Measurements from ENCODE around the gene MUC20. TPM values are rescaled to one million over a fixed set of nuclear protein-coding genes. Genes with fewer than 3 reads are reported as not detected.
A peak's percentile ranks its signal among the peaks of the same experiment; 100 is the strongest.

The MUC20 gene
- total and polyA plus RNA-seq, 4 donors = 2.6 to 28.3 (median 7.9) TPM

DNA sequence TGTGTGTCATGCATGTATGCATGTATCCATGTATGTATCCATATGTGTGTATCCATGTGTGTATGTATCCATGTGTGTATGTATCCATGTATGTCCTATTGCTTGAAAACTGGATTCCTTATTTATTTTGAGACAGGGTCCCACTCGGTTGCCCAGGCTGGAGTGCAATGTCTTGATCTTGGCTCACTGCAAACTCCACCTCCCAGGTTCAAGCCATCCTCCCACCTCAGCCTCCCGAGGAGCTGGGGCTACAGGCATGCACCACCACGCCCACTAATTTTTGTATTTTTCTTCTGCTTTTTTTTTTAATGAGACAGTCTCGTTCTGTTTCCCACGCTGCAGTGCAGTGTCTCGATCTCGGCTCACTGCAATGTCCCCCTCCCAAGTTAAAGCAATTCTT is 34.1 kb downstream of the MUC20 start:
- Histone ChIP-seq H3K36me3 (ENCODE audit: control insufficient read depth, insufficient read depth, low read length) (no peaks in the 10 kb centered on the region), H3K27ac (ENCODE audit: low read depth, low read length) (no peak overlapping the region), H3K9me3 (ENCODE audit: control insufficient read depth, insufficient read depth, low read length) (no peaks in the 10 kb centered on the region), H3K4me3 (ENCODE audit: low read depth, low read length) (no peak overlapping the region), H3K4me1 (ENCODE audit: control insufficient read depth, insufficient read depth, low read length) (peaks cover 26% of the 10 kb centered on the region), H3K27me3 (ENCODE audit: control insufficient read depth, insufficient read depth, low read length) (peaks cover 3% of the 10 kb centered on the region)
- 95% methylated on average over 6 of the region's 7 CpGs for WGBS (ENCODE audit: insufficient coverage)
- DNase-seq (ENCODE audit: low read depth in 4 of 6, low spot score in 6 of 6) = no peak

DNA sequence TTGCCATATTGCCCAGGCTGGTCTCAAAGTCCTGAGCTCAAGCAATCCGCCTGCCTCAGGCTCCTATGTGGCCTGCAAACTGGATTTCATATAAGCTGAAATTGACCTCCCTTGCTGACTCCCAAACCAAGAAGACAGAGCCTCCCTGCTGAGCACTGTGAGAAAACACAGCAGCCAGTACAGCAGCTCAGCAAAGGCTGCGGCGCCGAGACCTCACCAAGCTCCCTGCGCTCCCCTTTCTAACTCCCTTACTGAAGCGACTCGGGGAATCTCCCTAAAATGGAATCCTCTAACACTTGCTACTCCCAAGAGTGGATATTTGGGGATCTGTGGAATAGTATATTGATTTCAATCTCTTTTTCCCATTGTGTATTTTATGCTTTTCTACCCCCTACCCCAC is 34.6 kb downstream of the MUC20 start:
- H3K9me3 ChIP-seq (ENCODE audit: control insufficient read depth, insufficient read depth, low read length) = no peaks in the 10 kb centered on the region
- no peak overlapping the region for H3K4me3 ChIP-seq (ENCODE audit: low read depth, low read length)
- 93% methylated on average over 1 of the region's 7 CpGs for WGBS (ENCODE audit: insufficient coverage)
- peaks cover 26% of the 10 kb centered on the region for H3K4me1 ChIP-seq (ENCODE audit: control insufficient read depth, insufficient read depth, low read length)
- H3K27ac ChIP-seq (ENCODE audit: low read depth, low read length) = no peak overlapping the region
- peaks cover 3% of the 10 kb centered on the region for H3K27me3 ChIP-seq (ENCODE audit: control insufficient read depth, insufficient read depth, low read length)
- no peaks in the 10 kb centered on the region for H3K36me3 ChIP-seq (ENCODE audit: control insufficient read depth, insufficient read depth, low read length)
- DNase-seq (ENCODE audit: low read depth in 4 of 6, low spot score in 6 of 6) = peak in 1 of 6 donors; percentile 19

DNA sequence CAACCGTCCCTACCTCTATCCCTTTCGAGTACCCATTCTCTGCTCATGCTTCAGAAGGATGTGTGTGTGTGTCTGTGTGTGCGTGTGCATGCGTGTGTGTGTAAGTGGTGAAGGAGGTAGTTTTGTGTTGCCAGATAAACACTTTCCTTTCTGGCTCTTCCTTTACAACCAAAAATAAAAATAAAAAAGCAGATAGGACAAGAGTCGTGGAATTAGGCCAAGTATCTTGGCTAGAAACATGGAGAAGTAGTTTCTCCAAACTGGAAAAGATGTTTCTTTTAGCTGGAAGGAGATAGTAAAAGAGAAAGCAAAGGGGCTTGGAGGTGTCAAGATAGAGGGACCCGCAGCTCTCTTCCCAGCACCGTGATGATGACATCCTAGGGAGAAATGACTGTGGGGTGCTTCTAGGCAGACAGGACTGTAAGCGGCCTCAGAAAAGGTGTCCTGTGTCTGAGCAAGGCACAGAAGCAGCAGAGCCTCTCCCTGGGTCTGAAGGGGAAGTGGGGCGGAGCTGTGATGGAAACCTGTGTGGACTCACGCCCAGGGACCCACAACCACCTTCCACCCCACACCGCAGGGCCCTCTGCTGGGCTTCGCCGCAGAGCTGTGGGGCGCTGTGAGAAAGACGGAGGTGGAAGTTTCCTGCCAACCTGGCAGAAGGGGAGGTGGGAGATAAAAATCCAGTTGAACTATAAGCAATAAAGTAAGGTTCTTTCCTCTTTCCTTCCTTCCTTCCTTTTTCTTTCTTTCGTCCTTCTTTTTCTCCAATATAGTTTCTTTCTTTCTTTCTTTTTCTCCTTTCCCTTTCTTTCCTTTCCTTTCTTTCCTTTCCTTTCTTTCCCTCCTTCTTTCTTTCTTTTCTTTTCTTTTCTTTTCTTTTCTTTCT is 35.3 kb downstream of the MUC20 start:
- Histone ChIP-seq H3K9me3 (ENCODE audit: control insufficient read depth, insufficient read depth, low read length) (no peaks in the 10 kb centered on the region), H3K27me3 (ENCODE audit: control insufficient read depth, insufficient read depth, low read length) (peaks cover 5% of the 10 kb centered on the region), H3K4me3 (ENCODE audit: low read depth, low read length) (no peak overlapping the region), H3K36me3 (ENCODE audit: control insufficient read depth, insufficient read depth, low read length) (no peaks in the 10 kb centered on the region), H3K4me1 (ENCODE audit: control insufficient read depth, insufficient read depth, low read length) (peaks cover 31% of the 10 kb centered on the region), H3K27ac (ENCODE audit: low read depth, low read length) (no peak overlapping the region)
- 80% methylated on average over 3 of the region's 16 CpGs for WGBS (ENCODE audit: insufficient coverage)
- peak in 1 of 6 donors; percentile 55 for DNase-seq (ENCODE audit: low read depth in 4 of 6, low spot score in 6 of 6)

DNA sequence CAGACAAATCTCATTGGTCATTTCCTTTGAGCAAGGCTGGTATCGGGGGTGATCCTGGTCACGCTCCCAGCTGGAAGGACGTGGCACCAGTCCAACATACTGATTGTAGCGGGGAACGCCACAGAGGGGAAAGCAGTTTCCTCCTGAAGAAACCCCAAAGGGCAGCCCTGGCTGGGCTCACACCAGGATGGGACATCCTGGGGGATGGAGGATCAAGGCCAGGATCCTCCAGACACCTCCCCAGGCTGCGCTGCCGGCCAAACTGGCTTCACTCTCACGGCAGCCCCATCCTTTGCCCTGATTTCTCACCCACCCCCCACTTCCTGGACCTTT is 36.6 kb downstream of the MUC20 start:
- Histone ChIP-seq H3K9me3 (ENCODE audit: control insufficient read depth, insufficient read depth, low read length) (no peaks in the 10 kb centered on the region), H3K27ac (ENCODE audit: low read depth, low read length) (no peak overlapping the region), H3K4me1 (ENCODE audit: control insufficient read depth, insufficient read depth, low read length) (peaks cover 40% of the 10 kb centered on the region), H3K36me3 (ENCODE audit: control insufficient read depth, insufficient read depth, low read length) (no peaks in the 10 kb centered on the region), H3K4me3 (ENCODE audit: low read depth, low read length) (no peak overlapping the region), H3K27me3 (ENCODE audit: control insufficient read depth, insufficient read depth, low read length) (peaks cover 11% of the 10 kb centered on the region)
- DNase-seq (ENCODE audit: low read depth in 4 of 6, low spot score in 6 of 6) = no peak
- WGBS (ENCODE audit: insufficient coverage) = 22% methylated on average over 6 of the region's 8 CpGs

DNA sequence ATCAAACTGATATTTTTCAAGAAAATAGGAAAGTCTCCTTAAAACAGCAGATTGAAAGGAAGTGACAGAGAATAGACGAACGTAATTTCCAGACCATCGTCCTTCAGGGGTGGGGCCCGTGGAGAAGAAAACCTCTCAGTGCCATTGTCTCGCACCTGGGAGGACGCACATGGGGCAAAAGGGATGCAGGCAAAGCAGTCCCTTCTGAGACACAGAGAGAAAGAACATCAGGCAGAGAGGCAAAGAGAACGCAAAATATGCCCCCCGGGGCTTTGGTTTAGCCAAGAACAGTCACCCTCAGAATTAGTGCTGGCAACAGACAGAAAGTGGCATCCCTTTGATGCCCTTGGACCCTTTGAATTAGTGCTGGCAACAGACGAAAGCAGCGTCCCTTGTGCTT is 37.0 kb downstream of the MUC20 start:
- Histone ChIP-seq H3K4me1 (ENCODE audit: control insufficient read depth, insufficient read depth, low read length) (peaks cover 40% of the 10 kb centered on the region), H3K27me3 (ENCODE audit: control insufficient read depth, insufficient read depth, low read length) (peaks cover 13% of the 10 kb centered on the region), H3K9me3 (ENCODE audit: control insufficient read depth, insufficient read depth, low read length) (no peaks in the 10 kb centered on the region), H3K4me3 (ENCODE audit: low read depth, low read length) (no peak overlapping the region), H3K27ac (ENCODE audit: low read depth, low read length) (no peak overlapping the region), H3K36me3 (ENCODE audit: control insufficient read depth, insufficient read depth, low read length) (no peaks in the 10 kb centered on the region)
- peak in 1 of 6 donors; percentile 9 for DNase-seq (ENCODE audit: low read depth in 4 of 6, low spot score in 6 of 6)
- 44% methylated on average over 10 of the region's 10 CpGs for WGBS (ENCODE audit: insufficient coverage)

DNA sequence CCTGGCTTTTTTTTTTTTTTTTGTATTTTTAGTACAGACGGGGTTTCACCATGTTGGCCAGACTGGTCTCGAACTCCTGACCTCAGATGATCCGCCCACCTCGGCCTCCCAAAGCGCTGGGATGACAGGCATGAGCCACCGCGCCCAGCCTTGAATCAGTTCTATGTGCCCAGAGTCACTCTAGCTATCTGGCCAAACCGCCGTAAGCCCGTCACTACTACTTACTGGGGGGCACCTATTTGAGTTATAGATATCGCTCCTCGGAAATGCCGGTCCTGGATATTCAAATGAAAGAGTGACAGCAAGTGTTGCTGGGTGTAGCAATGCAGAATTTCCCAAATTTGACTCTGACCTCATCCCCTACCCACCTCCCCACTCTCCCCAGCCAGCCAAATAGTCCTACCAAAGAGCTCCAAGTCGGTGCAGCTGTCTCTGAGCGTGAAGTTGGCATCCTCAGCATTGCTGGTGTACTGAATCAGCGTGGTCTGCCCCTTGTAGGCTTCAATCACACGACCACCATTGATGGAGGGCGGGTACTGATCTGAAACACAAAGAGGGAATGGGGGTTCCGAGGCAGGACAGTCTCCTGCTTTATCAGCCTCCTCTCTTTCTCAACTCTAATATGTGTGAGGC is 38.1 kb downstream of the MUC20 start:
- H3K36me3 ChIP-seq (ENCODE audit: control insufficient read depth, insufficient read depth, low read length) = no peaks in the 10 kb centered on the region
- no peak overlapping the region for H3K27ac ChIP-seq (ENCODE audit: low read depth, low read length)
- H3K4me1 ChIP-seq (ENCODE audit: control insufficient read depth, insufficient read depth, low read length) = peaks cover 34% of the 10 kb centered on the region
- no peak for DNase-seq (ENCODE audit: low read depth in 4 of 6, low spot score in 6 of 6)
- 86% methylated on average over 17 of the region's 19 CpGs for WGBS (ENCODE audit: insufficient coverage)
- peaks cover 14% of the 10 kb centered on the region for H3K27me3 ChIP-seq (ENCODE audit: control insufficient read depth, insufficient read depth, low read length)
- H3K4me3 ChIP-seq (ENCODE audit: low read depth, low read length) = no peak overlapping the region
- no peaks in the 10 kb centered on the region for H3K9me3 ChIP-seq (ENCODE audit: control insufficient read depth, insufficient read depth, low read length)

DNA sequence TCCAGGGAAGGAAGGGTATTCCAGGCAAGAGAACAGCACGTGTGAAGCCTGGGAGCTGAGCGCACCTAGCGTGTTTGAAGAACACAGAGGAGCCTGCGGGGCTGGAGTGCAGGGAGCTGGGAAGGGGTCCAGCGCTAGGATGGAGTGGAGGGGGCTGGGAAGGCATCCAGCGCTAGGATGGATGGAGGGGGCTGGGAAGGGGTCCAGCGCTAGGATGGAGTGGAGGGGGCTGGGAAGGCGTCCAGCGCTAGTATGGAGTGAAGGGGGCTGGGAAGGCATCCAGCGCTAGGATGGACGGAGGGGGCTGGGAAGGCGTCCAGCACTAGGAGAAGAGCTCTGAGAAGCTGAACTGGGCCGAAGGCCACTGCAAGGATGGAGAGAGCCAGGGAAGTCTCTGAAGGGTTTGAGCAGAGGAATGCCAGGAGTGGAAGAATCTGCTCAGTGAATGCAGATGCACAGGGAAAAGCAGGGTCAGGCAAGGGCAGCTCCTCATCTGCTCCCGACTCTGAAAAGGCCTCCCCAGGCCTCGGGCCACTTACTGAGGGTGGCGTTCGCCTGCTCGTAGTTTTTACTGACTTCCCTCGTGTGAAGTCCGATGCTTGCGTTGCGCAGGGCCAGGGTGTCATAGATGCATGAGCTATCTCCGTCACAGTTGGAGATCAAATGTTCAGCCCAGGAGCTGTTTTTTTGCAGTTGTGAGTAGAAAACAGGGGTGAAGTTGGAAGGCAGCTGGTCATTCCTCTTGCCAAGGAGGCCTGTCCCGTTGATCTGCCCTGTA is 39.8 kb downstream of the MUC20 start:
- DNase-seq (ENCODE audit: low read depth in 4 of 6, low spot score in 6 of 6) = peak in 5 of 6 donors; percentile 42 to 85 (median 51)
- H3K27me3 ChIP-seq (ENCODE audit: control insufficient read depth, insufficient read depth, low read length) = peaks cover 14% of the 10 kb centered on the region
- no peak overlapping the region for H3K4me3 ChIP-seq (ENCODE audit: low read depth, low read length)
- peak overlapping the region; percentile 57 for H3K27ac ChIP-seq (ENCODE audit: low read depth, low read length)
- H3K36me3 ChIP-seq (ENCODE audit: control insufficient read depth, insufficient read depth, low read length) = no peaks in the 10 kb centered on the region
- WGBS (ENCODE audit: insufficient coverage) = 72% methylated on average over 24 of the region's 24 CpGs
- H3K9me3 ChIP-seq (ENCODE audit: control insufficient read depth, insufficient read depth, low read length) = no peaks in the 10 kb centered on the region
- peaks cover 34% of the 10 kb centered on the region for H3K4me1 ChIP-seq (ENCODE audit: control insufficient read depth, insufficient read depth, low read length)

DNA sequence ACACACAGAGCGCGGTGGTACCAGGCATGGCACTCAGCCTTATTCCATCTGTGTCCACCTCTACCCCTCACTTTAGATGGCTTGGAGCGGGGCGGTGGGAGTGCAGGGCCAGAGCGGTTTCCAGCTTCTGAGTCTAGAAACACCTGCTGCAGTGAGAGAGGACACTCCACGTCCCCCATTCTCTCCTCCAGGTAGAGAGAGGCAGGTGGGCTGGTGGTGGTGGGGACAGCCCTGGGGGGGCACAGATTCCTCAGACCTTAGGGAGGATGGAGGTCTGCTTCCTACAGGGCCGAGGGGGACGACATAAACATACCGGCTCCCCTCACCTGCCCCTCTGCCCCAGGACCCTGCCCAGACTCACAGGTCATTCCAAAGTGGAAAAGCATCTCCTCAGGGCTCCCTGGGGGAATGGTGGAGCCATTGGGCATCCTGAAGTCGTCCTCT is 40.4 kb downstream of the MUC20 start:
- Histone ChIP-seq H3K27ac (ENCODE audit: low read depth, low read length) (peak overlapping the region; percentile 57), H3K27me3 (ENCODE audit: control insufficient read depth, insufficient read depth, low read length) (peaks cover 14% of the 10 kb centered on the region), H3K36me3 (ENCODE audit: control insufficient read depth, insufficient read depth, low read length) (no peaks in the 10 kb centered on the region), H3K4me1 (ENCODE audit: control insufficient read depth, insufficient read depth, low read length) (peaks cover 31% of the 10 kb centered on the region), H3K4me3 (ENCODE audit: low read depth, low read length) (no peak overlapping the region), H3K9me3 (ENCODE audit: control insufficient read depth, insufficient read depth, low read length) (no peaks in the 10 kb centered on the region)
- DNase-seq (ENCODE audit: low read depth in 4 of 6, low spot score in 6 of 6) = no peak
- 67% methylated on average over 3 of the region's 10 CpGs for WGBS (ENCODE audit: insufficient coverage)

DNA sequence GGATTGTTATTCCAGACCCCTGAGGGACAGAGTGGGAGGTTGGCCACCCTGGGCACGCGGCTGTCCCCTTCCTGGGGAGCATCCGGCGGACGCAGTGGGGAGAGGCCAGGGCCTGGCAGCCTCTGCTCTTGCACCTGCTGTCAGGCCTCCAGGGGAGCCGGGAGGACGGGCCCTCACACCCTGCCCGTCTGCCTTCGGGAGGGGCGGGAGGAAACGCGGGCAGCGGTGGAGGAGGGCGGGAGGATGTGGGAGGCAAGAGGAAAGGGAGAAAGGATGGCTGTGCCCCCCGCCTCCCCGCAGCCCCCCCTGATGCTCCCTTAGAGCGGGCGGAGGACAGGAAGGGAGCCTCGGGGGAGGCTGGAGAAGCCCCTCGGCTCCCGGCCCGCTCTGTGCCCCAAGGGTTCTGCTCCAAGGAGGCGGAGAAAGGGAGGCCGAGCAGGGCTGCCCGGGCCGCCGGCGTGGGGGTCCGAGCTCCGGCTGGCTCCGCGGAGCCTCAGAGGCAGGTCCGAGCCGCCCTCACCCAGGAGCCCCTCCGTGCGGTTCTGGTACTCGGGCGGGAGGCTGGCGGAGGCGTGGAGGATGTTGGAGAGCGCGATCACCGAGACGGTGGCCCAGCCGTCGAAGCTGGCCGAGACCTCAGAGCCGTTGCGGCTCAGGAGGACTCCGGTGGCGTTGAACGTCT is 40.9 kb downstream of the MUC20 start:
- H3K27ac ChIP-seq (ENCODE audit: low read depth, low read length) = no peak overlapping the region
- 25% methylated on average over 49 of the region's 52 CpGs for WGBS (ENCODE audit: insufficient coverage)
- peaks cover 14% of the 10 kb centered on the region for H3K27me3 ChIP-seq (ENCODE audit: control insufficient read depth, insufficient read depth, low read length)

More for the DNA sequence above, 40.9 kb downstream of the MUC20 start:
- Histone ChIP-seq H3K4me1 (ENCODE audit: control insufficient read depth, insufficient read depth, low read length) (peaks cover 28% of the 10 kb centered on the region), H3K36me3 (ENCODE audit: control insufficient read depth, insufficient read depth, low read length) (no peaks in the 10 kb centered on the region), H3K9me3 (ENCODE audit: control insufficient read depth, insufficient read depth, low read length) (no peaks in the 10 kb centered on the region), H3K4me3 (ENCODE audit: low read depth, low read length) (no peak overlapping the region)
- DNase-seq (ENCODE audit: low read depth in 4 of 6, low spot score in 6 of 6) = no peak

All from spinal cord (tissue), 10 donors.